AML-193 (cell line): Measurements from ENCODE around the gene PRMT7.
A peak's percentile ranks its signal among the peaks of the same experiment; 100 is the strongest.

Experiments
- DNase-seq, 2 experiments: peaks; one replicate each; lab custom pipeline; 2025; lab: John Stamatoyannopoulos, UW

The PRMT7 gene

GRCh38 chr16:68347605-68348004, 36.8 kb downstream of the PRMT7 start:
- DNase-seq = no peak

DNA sequence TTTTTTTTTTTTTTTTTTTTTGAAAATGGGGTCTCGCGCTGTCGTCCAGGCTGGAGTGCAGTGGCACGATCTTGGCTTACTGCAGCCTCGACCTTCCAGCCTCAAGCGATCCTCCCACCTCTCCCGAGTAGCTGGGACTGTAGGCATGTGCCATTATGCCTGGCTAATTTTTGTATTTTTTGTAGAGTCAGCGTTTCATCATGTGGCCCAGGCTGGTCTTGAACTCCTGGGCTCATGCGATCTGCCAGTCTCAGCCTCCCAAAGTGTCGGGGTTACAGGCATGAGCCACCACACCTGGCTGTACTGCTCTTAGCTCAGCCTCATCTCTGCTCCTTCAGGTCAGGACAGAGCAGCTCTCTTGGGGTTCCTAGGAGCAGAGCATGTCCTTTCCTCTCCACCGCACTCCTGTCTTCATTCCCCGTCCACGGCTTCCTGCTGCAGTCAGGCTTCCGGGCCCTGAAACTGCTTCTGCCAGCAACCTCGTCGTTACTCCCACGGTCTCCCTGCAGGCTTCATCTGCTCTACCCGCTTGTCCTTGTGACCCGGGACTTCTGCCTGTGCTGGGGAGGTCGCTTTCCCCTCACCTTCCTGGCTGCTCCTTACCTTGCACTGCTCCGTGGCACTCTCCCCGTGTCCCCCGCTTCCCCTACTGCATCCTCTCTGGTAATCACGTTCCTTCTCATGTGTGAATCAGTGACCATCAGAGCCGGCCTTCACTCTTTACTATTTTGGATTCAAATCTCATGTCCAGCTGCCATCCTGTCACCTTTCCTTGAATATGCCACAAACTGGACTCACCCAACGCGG, 38.0 kb downstream of the PRMT7 start:
- no peak for DNase-seq

GRCh38 chr16:68349838-68350410, 39.1 kb downstream of the PRMT7 start:
- no peak for DNase-seq

DNA sequence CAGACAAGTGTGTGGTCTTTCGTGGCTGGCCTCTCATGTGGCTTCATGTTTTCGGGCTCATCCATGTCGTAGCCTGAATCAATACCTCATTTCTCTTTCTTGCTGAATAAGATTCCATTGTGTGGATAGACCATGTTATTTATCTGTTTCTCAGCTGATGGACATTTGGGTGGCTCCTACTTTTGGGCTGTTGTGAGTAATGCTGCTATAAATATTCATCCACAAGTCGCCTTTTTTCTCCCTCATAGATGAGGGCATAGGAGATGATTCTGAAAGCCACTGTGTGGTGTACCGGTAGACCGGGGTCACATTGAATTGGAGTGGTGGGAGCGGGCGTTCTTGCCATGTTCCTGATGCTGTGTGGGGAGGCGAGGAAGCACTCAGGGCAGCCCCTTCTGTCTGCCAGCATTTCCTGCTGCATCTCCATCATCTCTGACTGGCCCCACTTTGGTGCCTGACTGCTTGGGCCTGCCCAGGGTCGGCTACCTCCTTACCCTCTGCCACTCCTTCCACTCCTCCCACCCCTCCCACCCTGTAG, 40.1 kb downstream of the PRMT7 start:
- DNase-seq = no peak

- DNase-seq = no peak
These were observed 40.6 kb downstream of the PRMT7 start for GRCh38 chr16:68351463-68351862.

- DNase-seq = no peak
These were observed 41.2 kb downstream of the PRMT7 start for GRCh38 chr16:68351991-68352431.

- DNase-seq = no peak
These were observed 42.5 kb downstream of the PRMT7 start for GRCh38 chr16:68353366-68353765.

- no peak for DNase-seq
These were observed 44.0 kb downstream of the PRMT7 start for GRCh38 chr16:68354816-68355215.

DNA sequence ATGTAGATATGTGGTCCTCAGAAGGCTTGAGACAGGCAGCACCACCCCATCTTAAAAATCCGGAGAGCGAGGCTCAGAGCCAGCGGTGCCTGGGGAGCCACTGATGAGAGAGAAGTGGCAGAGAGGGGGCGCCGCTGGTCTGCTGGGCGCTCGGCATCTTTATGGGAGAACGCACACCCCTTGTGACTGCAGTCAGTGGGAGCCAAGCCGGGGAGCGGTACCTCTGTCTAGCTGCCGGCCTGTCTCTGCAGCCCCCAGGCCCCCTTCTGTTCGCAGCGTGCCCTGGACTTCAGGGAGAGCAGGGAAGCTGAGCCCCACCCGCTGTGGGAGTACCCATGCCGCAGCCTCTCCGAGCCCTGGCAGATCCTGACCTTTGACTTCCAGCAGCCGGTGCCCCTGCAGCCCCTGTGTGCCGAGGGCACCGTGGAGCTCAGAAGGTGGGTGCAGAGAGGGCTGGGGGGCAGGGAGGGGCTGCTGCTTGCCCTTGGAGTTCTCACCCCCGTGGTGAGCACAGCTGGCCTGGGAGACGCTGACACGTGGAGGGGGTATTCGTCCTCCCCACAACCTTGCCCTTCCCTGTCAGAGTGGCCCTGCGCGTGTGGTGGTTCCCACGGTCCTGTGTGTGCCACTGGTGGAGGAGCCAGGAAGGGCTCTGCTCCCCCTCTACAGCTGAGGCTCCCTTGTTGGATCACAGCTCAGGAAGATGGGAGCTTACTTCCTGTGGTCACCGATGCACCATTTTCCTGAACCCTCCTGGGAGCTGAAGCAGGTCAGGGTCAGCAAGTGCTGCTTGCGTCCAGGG, 44.8 kb downstream of the PRMT7 start:
- DNase-seq = no peak

GRCh38 chr16:68356249-68356918, 45.6 kb downstream of the PRMT7 start:
- peak; percentile 82 to 89 for DNase-seq

GRCh38 chr16:68356919-68357286, 46.1 kb downstream of the PRMT7 start:
- no peak for DNase-seq

DNA sequence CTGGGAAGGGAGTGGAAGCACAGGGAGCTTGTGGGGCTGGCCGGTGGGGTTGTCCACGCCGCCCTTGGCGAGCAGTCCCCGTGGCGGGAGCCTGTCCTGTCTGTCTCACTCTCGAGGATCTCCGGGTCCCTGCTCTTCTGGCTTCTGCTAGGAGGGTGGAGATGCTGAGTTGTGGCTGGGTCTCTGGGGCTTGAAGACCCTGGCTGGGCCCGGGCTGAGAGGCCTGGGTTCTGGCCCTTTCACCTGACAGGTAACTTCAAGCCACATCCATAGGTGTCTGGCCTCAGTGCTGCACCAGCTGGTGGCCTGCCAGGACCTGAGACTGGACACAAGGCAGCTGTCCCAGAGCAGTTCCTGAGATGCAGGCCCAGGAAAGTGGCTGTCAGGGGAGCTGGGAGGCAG, 46.7 kb downstream of the PRMT7 start:
- no peak for DNase-seq

DNA sequence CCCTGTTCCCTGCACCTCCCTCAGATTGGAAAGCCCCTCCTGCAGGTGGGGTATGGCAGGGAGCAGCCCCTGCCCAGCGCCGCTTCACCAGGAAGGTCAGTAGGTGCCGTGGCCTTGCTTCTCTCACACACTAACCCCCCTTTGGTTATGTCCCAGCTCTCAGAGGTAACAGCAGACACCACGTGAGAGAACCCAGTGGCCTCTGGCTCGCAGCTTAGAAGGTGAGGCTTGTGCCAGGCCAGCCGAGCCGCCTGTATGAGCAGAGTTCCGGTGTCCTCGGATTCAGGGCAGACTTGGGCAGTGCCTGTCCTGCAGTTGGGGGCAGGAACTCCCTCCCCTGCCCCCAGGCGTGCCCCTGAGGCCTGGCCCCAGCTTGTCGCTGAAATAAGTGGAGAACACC, 47.1 kb downstream of the PRMT7 start:
- DNase-seq = no peak

- DNase-seq = no peak
These were observed 48.1 kb downstream of the PRMT7 start for GRCh38 chr16:68358951-68359350.

DNA sequence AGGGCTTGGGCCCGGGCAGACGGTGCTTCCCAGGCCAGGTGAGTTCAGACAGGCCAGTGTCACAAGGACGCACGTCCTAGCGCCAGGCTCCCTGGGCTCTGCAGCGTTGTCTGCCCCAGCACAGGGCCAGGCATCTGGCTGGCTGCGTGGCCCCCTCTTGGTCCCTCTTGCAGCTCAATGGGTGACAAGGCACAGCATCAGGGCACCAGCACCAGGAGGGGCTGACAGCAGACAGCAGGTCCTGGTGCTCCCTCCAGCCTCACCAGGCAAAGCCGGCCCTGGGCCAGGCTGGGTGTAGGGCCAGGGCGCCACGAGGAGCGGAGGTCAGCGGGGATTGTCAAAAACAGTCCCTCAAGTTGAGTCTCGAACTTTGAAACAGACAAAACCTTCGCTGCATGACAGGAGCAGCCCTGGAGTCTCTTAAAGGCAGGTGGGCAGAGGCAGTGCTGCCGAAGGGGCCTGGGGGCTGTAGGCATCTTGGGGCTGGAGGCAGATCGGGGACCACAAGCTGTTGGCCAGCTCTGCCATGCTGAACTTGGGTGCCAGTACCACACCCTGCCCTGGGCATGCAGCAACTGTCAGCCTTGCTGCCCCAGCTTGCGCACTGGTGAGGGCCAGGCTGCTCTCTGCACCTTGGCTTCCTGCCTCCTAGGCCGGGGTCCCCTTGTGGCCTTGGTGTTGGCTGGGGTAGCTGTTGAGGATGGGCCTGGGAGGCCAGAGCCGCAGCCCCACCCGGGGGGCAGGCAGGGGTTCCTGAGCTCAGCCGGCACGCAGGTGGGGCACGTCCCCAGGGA, 48.8 kb downstream of the PRMT7 start:
- no peak for DNase-seq

DNA sequence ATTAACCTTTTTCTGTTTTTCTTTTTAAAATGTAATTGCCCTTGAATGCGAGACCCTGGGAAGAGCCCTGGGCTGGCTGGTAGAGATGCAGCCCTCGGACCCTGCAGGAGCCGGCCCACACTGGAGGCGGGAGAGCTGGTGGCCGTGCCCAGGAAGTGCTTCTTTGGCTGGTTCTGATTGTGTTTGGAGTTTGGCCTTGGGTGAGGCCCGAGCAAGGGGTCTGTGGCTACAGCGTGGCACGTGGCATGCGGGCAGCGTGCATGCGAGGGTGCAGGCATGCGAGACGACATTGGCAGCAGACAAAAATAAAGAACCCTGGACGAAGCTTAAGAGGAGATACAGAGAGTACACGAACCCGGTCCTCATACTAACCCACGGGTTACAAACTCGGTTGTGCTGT, 49.7 kb downstream of the PRMT7 start:
- DNase-seq = no peak

GRCh38 chr16:68360956-68361355, 50.1 kb downstream of the PRMT7 start:
- DNase-seq = no peak

DNA sequence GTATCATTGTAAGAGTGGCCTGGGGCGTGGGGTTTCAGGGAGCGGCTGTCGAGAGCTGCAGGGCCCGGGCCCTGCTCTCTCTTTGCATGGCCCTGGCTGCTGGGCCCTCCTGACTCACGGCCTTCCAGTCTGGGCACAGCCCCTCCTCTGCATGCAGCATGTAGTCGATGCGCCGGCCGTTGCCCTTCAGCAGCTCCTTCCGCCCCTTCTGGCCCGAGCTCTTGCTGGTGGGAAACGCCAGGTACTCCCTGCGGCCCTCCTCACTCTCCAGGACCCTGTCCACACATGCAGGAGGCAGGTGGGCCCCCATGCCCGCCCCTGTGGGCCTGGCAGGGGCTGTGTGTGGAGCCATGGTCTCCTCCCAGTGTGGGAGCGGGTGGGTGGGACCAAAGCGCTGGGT, 50.7 kb downstream of the PRMT7 start:
- no peak for DNase-seq

DNA sequence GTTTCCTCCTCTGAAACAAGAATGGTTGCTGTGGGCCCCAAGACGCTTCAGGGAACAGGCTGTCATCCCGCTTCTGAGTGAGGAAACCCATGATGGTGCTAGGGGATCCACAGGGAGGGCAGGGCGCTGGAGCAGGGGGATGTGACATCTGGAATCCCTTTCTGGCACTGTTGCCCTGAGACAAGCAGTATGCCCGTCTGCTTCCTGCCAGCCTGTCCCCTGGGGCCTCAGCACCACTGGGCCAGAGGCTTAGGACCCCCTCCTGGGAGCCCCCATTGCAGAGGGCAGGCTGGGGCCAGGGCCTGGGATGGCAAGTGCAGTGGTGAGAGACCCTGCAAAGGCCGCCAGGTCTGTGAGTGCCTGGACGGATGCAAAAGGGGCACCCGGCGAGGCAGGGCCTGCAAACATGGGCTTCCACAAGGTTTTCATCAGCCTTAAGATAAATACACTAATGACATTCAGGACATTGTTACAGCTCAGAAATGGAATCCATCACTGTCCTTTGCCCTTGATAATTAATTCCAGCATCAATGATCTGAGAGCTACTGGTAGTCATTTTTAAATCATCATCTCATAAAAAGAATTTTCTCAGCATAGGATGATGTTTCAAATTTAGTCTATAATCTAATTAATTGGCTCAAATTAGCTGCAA, 51.6 kb downstream of the PRMT7 start:
- no peak for DNase-seq

- DNase-seq = no peak
These were observed 52.3 kb downstream of the PRMT7 start for GRCh38 chr16:68362947-68363657.
